Measurements from ENCODE around the gene DUOXA2.
A peak's percentile ranks its signal among the peaks of the same experiment; 100 is the strongest.

DNA sequence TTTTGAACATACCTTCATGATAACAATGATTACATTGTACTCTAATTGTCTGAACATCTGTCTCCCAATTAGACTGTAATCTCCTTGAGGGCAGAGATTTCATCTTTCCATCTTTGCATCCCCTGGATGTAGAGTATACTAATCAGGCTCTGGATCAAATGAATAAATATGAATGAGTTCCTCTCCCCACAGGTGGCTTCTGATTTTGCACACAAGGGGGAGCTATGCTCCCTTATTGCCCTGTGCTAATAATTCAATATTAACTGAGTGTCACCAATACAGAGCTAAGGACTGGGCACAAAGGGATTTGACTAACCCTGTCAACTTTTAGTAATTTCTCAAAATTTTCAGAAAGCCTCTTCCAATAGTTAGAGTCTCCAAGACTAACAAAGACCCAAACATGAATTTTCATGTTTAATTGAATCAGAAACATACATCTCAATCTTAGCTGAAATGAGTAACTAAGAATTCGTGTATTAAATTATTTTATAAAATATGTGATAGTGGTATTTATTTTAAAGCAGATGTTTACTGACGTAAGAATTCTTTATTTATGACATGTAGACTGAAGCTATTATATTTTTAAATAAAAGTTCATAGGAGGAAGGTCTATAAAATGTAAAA lies 12.5 kb downstream of the DUOXA2 start:
- TF ChIP-seq, protein P1, sequence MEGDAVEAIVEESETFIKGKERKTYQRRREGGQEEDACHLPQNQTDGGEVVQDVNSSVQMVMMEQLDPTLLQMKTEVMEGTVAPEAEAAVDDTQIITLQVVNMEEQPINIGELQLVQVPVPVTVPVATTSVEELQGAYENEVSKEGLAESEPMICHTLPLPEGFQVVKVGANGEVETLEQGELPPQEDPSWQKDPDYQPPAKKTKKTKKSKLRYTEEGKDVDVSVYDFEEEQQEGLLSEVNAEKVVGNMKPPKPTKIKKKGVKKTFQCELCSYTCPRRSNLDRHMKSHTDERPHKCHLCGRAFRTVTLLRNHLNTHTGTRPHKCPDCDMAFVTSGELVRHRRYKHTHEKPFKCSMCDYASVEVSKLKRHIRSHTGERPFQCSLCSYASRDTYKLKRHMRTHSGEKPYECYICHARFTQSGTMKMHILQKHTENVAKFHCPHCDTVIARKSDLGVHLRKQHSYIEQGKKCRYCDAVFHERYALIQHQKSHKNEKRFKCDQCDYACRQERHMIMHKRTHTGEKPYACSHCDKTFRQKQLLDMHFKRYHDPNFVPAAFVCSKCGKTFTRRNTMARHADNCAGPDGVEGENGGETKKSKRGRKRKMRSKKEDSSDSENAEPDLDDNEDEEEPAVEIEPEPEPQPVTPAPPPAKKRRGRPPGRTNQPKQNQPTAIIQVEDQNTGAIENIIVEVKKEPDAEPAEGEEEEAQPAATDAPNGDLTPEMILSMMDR (conservative IDR thresholded peaks at IDR 0.05; ENCODE audit: low read depth in 2 of 2), result peak; percentile 68 to 82
- TF ChIP-seq, protein P2, sequence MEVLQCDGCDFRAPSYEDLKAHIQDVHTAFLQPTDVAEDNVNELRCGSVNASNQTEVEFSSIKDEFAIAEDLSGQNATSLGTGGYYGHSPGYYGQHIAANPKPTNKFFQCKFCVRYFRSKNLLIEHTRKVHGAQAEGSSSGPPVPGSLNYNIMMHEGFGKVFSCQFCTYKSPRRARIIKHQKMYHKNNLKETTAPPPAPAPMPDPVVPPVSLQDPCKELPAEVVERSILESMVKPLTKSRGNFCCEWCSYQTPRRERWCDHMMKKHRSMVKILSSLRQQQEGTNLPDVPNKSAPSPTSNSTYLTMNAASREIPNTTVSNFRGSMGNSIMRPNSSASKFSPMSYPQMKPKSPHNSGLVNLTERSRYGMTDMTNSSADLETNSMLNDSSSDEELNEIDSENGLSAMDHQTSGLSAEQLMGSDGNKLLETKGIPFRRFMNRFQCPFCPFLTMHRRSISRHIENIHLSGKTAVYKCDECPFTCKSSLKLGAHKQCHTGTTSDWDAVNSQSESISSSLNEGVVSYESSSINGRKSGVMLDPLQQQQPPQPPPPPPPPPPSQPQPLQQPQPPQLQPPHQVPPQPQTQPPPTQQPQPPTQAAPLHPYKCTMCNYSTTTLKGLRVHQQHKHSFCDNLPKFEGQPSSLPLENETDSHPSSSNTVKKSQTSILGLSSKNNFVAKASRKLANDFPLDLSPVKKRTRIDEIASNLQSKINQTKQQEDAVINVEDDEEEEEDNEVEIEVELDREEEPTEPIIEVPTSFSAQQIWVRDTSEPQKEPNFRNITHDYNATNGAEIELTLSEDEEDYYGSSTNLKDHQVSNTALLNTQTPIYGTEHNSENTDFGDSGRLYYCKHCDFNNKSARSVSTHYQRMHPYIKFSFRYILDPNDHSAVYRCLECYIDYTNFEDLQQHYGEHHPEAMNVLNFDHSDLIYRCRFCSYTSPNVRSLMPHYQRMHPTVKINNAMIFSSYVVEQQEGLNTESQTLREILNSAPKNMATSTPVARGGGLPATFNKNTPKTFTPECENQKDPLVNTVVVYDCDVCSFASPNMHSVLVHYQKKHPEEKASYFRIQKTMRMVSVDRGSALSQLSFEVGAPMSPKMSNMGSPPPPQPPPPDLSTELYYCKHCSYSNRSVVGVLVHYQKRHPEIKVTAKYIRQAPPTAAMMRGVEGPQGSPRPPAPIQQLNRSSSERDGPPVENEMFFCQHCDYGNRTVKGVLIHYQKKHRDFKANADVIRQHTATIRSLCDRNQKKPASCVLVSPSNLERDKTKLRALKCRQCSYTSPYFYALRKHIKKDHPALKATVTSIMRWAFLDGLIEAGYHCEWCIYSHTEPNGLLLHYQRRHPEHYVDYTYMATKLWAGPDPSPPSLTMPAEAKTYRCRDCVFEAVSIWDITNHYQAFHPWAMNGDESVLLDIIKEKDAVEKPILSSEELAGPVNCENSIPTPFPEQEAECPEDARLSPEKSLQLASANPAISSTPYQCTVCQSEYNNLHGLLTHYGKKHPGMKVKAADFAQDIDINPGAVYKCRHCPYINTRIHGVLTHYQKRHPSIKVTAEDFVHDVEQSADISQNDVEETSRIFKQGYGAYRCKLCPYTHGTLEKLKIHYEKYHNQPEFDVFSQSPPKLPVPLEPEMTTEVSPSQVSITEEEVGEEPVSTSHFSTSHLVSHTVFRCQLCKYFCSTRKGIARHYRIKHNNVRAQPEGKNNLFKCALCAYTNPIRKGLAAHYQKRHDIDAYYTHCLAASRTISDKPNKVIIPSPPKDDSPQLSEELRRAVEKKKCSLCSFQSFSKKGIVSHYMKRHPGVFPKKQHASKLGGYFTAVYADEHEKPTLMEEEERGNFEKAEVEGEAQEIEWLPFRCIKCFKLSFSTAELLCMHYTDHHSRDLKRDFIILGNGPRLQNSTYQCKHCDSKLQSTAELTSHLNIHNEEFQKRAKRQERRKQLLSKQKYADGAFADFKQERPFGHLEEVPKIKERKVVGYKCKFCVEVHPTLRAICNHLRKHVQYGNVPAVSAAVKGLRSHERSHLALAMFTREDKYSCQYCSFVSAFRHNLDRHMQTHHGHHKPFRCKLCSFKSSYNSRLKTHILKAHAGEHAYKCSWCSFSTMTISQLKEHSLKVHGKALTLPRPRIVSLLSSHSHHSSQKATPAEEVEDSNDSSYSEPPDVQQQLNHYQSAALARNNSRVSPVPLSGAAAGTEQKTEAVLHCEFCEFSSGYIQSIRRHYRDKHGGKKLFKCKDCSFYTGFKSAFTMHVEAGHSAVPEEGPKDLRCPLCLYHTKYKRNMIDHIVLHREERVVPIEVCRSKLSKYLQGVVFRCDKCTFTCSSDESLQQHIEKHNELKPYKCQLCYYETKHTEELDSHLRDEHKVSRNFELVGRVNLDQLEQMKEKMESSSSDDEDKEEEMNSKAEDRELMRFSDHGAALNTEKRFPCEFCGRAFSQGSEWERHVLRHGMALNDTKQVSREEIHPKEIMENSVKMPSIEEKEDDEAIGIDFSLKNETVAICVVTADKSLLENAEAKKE (CRISPR knock-in tag; IDR thresholded peaks at IDR 0.05), result no peak
- TF ChIP-seq EZH2phosphoT487 (IDR thresholded peaks at IDR 0.05; ENCODE audit: unreplicated experiment), result no peak
- peak; percentile 17 for TF ChIP-seq EZH2 (IDR thresholded peaks at IDR 0.05; ENCODE audit: low read depth, unreplicated experiment)
